Endodermal cell (in vitro differentiated cells): ENCODE measurements around the gene GNG12. TPM values are rescaled to one million over a fixed set of nuclear protein-coding genes. Genes with fewer than 3 reads are reported as not detected.

Experiments
- DNase-seq: peaks from one replicate; pipeline ENCODE4 v3.0.0-alpha.2; 2017
- H3K27ac ChIP-seq: 2 replicates; pipeline ENCODE4 v1.5.1; 2013; ENCODE audit warnings: mild to moderate bottlenecking, low read depth, low read length, moderate library complexity
- H3K27me3 ChIP-seq: 2 replicates; pipeline ENCODE4 v1.6.1; 2013; ENCODE audit warnings: mild to moderate bottlenecking, low read length, moderate library complexity; ENCODE audit not compliant: insufficient read depth, control insufficient read depth, poor library complexity, severe bottlenecking
- H3K36me3 ChIP-seq: 2 replicates; pipeline ENCODE4 v1.7.0; 2013; ENCODE audit warnings: mild to moderate bottlenecking, low read length, moderate library complexity; ENCODE audit not compliant: control insufficient read depth, insufficient read depth
- H3K4me1 ChIP-seq: one replicate; pipeline ENCODE4 v1.7.0; 2013; ENCODE audit warnings: low read length; ENCODE audit not compliant: control insufficient read depth, insufficient read depth
- H3K4me3 ChIP-seq: 2 replicates; pipeline ENCODE4 v1.5.1; 2013; ENCODE audit warnings: mild to moderate bottlenecking, low read length, moderate library complexity
- H3K9ac ChIP-seq: 2 replicates; pipeline ENCODE4 v1.6.1; 2013; ENCODE audit warnings: mild to moderate bottlenecking, low read length, moderate library complexity; ENCODE audit not compliant: poor library complexity, severe bottlenecking; ENCODE audit errors: extremely low read depth
- H3K9me3 ChIP-seq: 2 replicates; pipeline ENCODE4 v1.6.1; 2013; ENCODE audit warnings: mild to moderate bottlenecking, low read length, moderate library complexity; ENCODE audit not compliant: control insufficient read depth
- H3K27ac Mint-ChIP-seq: 2 replicates; pipeline ENCODE4 v1.8.0; 2020; ENCODE audit warnings: mixed read lengths
- H3K27me3 Mint-ChIP-seq: 2 replicates; pipeline ENCODE4 v1.8.0; 2021; ENCODE audit warnings: mild to moderate bottlenecking, mixed read lengths; ENCODE audit not compliant: insufficient read depth
- H3K36me3 Mint-ChIP-seq: 2 replicates; pipeline ENCODE4 v1.8.0; 2020; ENCODE audit warnings: low read depth, mixed read lengths
- H3K4me1 Mint-ChIP-seq: 2 replicates; pipeline ENCODE4 v1.8.0; 2020; ENCODE audit warnings: mixed read lengths
- H3K4me3 Mint-ChIP-seq: 2 replicates; pipeline ENCODE4 v1.8.0; 2020; ENCODE audit warnings: mild to moderate bottlenecking, moderate library complexity, mixed read lengths
- H3K9me3 Mint-ChIP-seq: 2 replicates; pipeline ENCODE4 v1.8.0; 2020; ENCODE audit warnings: mild to moderate bottlenecking, mixed read lengths
- CTCF ChIP-seq: fragments of 200-600 bp; sonication (generic); conservative IDR thresholded peaks from 2 replicates; pipeline ENCODE4 v1.5.0; 2021; ENCODE audit warnings: antibody characterized with exemption, mild to moderate bottlenecking
- WGBS, 2 experiments: methylation state at CpG; one replicate each; pipeline versions ENCODE4 v1.1.5 to v1.1.7; 2013; ENCODE audit warnings: missing lambda C conversion rate in 2 of 2, mixed read lengths in 1 of 2; ENCODE audit not compliant: insufficient coverage in 1 of 2, insufficient read length in 1 of 2; 5-methylcytosine and 5-hydroxymethylcytosine counted together
- total RNA-seq, 2 donors: library from RNA; stranded (reverse); fragmentation: NEBNext Ultra II Directional in 1 of 2; extraction: Animal tissue kit (Norgen Biotek cat#: 25700) in 1 of 2; gene quantifications; 2 replicates in 1 of 2; 3 replicates in 1 of 2; pipeline ENCODE4 v1.2.1, GENCODE V29; 2021

The GNG12 gene
- total RNA-seq, 2 donors from 2014 or later, result 7.7 to 9.2 TPM

- Histone ChIP-seq H3K4me1 (peaks cover 9% of the 10 kb centered on the region), H3K4me3 (no peak overlapping the region), H3K9me3 (no peaks in the 10 kb centered on the region), H3K27ac (no peak overlapping the region), H3K9ac (no peak overlapping the region), H3K36me3 (no peaks in the 10 kb centered on the region), H3K27me3 (no peaks in the 10 kb centered on the region)
- Mint-ChIP-seq H3K4me1 (peaks cover 15% of the 10 kb centered on the region), H3K9me3 (no peaks in the 10 kb centered on the region), H3K36me3 (no peaks in the 10 kb centered on the region), H3K27ac (no peak overlapping the region), H3K4me3 (no peak overlapping the region), H3K27me3 (no peaks in the 10 kb centered on the region)
- TF ChIP-seq CTCF, result no peak
- DNase-seq, result no peak
- 94 to 100% methylated on average over 2 of the region's 2 CpGs for WGBS, 2 experiments
Measured at GRCh38 chr1:67680486-67680885, 152.8 kb downstream of the GNG12 start.

- no peaks in the 10 kb centered on the region for H3K27me3 Mint-ChIP-seq
- Histone ChIP-seq H3K9ac (no peak overlapping the region), H3K27ac (no peak overlapping the region), H3K27me3 (no peaks in the 10 kb centered on the region), H3K9me3 (no peaks in the 10 kb centered on the region), H3K4me3 (no peak overlapping the region), H3K4me1 (peaks cover 9% of the 10 kb centered on the region), H3K36me3 (no peaks in the 10 kb centered on the region)
- no peak for DNase-seq
- no peak overlapping the region for H3K4me3 Mint-ChIP-seq
- H3K4me1 Mint-ChIP-seq, result peaks cover 16% of the 10 kb centered on the region
- no peak overlapping the region for H3K27ac Mint-ChIP-seq
- no peak for TF ChIP-seq CTCF
- no peaks in the 10 kb centered on the region for H3K36me3 Mint-ChIP-seq
- no peaks in the 10 kb centered on the region for H3K9me3 Mint-ChIP-seq
Measured at GRCh38 chr1:67679691-67680090, 153.6 kb downstream of the GNG12 start.

GRCh38 chr1:67677930-67678329, 155.3 kb downstream of the GNG12 start:
- Histone ChIP-seq H3K36me3 (no peaks in the 10 kb centered on the region), H3K27ac (no peak overlapping the region), H3K9ac (no peak overlapping the region), H3K4me1 (peaks cover 4% of the 10 kb centered on the region), H3K4me3 (no peak overlapping the region), H3K9me3 (no peaks in the 10 kb centered on the region), H3K27me3 (no peaks in the 10 kb centered on the region)
- H3K27me3 Mint-ChIP-seq, result no peaks in the 10 kb centered on the region
- no peaks in the 10 kb centered on the region for H3K9me3 Mint-ChIP-seq
- WGBS, 2 experiments, result 92 to 95% methylated on average over 2 of the region's 2 CpGs
- H3K36me3 Mint-ChIP-seq, result no peaks in the 10 kb centered on the region
- no peak overlapping the region for H3K27ac Mint-ChIP-seq
- no peak for DNase-seq
- H3K4me1 Mint-ChIP-seq, result peaks cover 10% of the 10 kb centered on the region
- H3K4me3 Mint-ChIP-seq, result no peak overlapping the region
- no peak for TF ChIP-seq CTCF
